RWPE2 (cell line): ENCODE data around the gene CREG2.

Experiments used
- ATAC-seq: fragments of 200-7000 bp; cut with Tn5 transposase; 3 replicates; pipeline ENCODE4 v1.9.1; 2021; ENCODE audit warnings: low read depth
- DNase-seq: peaks from one replicate; pipeline ENCODE4 v3.0.0-alpha.2; 2020; ENCODE audit warnings: low spot score
- H3K27ac ChIP-seq: fragments of 450-650 bp; 2 replicates; pipeline ENCODE4 v1.5.1; 2017; ENCODE audit warnings: mild to moderate bottlenecking; ENCODE audit not compliant: poor library complexity, severe bottlenecking
- H3K27me3 ChIP-seq: fragments of 250-450 bp; sonication (Bioruptor Pico); 2 replicates; pipeline ENCODE4 v1.5.1; 2021; ENCODE audit warnings: mild to moderate bottlenecking, moderate library complexity; ENCODE audit not compliant: insufficient read depth, poor library complexity, severe bottlenecking
- H3K36me3 ChIP-seq: fragments of 250-450 bp; sonication (Bioruptor Pico); 2 replicates; pipeline ENCODE4 v1.5.1; 2020; ENCODE audit warnings: low read depth, mild to moderate bottlenecking, moderate library complexity
- H3K4me1 ChIP-seq: fragments of 250-450 bp; sonication (Bioruptor Pico); 2 replicates; pipeline ENCODE4 v1.5.1; 2021; ENCODE audit warnings: mild to moderate bottlenecking, moderate library complexity; ENCODE audit not compliant: insufficient read depth, poor library complexity, severe bottlenecking
- H3K4me3 ChIP-seq: fragments of 250-450 bp; sonication (Bioruptor Pico); 2 replicates; pipeline ENCODE4 v1.5.1; 2021; ENCODE audit warnings: mild to moderate bottlenecking, moderate library complexity; ENCODE audit not compliant: severe bottlenecking
- H3K9me3 ChIP-seq: fragments of 250-450 bp; sonication (Bioruptor Pico); 2 replicates; pipeline ENCODE4 v1.5.1; 2021; ENCODE audit warnings: mild to moderate bottlenecking, moderate library complexity; ENCODE audit not compliant: severe bottlenecking
- TF ChIP-seq, protein P1 (sequence below): fragments of 450-650 bp; IDR thresholded peaks from one replicate; pipeline ENCODE4 v1.5.1; 2017; ENCODE audit warnings: mild to moderate bottlenecking, moderate library complexity; ENCODE audit not compliant: poor library complexity, severe bottlenecking

Gene CREG2

DNA sequence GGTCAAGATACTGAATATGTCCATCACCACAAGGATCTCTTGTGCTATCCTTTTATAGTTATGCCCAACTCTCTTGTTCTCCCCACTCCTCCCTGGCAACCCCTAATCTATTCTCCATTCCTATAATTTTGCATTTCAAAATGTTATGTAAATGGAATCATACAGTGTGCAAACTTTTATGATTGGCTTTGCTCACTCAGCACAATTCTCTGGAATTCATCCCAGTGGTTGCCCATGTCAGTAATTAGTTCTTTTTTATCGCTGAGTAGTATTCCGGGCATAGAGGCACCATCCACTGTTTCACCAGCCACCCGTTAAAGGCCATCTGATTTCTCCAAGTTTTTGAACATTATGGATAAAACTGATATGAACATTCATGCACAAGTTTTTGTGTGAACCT lies 40.4 kb downstream of the CREG2 start:
- H3K4me3 ChIP-seq = no peak overlapping the region
- TF ChIP-seq, protein P1, sequence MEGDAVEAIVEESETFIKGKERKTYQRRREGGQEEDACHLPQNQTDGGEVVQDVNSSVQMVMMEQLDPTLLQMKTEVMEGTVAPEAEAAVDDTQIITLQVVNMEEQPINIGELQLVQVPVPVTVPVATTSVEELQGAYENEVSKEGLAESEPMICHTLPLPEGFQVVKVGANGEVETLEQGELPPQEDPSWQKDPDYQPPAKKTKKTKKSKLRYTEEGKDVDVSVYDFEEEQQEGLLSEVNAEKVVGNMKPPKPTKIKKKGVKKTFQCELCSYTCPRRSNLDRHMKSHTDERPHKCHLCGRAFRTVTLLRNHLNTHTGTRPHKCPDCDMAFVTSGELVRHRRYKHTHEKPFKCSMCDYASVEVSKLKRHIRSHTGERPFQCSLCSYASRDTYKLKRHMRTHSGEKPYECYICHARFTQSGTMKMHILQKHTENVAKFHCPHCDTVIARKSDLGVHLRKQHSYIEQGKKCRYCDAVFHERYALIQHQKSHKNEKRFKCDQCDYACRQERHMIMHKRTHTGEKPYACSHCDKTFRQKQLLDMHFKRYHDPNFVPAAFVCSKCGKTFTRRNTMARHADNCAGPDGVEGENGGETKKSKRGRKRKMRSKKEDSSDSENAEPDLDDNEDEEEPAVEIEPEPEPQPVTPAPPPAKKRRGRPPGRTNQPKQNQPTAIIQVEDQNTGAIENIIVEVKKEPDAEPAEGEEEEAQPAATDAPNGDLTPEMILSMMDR = no peak
- DNase-seq (no peak), ATAC-seq (no peak)
- H3K4me1 ChIP-seq = no peaks in the 10 kb centered on the region
- H3K27ac ChIP-seq = no peak overlapping the region
- no peaks in the 10 kb centered on the region for H3K27me3 ChIP-seq
- no peaks in the 10 kb centered on the region for H3K9me3 ChIP-seq
- no peaks in the 10 kb centered on the region for H3K36me3 ChIP-seq

DNA sequence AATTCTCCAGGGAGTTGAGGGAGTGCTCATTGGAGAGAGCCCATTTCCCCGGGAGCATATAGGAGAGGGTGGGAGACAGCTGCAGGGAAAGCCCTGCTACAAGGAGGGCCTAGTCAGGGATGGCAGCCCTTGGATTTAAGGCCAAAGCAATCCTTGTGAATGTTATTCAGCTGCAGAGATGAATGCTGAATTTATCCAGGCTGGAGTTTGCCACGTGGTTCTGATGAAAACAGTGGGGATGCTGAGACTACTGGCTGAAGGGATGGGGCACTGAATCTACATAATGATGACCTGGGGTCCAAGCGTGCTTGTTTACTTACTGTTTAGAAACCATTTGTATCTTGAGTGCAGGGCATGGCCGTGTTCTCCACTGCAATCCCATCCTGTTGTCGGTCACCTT lies 43.2 kb downstream of the CREG2 start:
- TF ChIP-seq, protein P1 = no peak
- Histone ChIP-seq H3K27ac (no peak overlapping the region), H3K4me3 (no peak overlapping the region), H3K4me1 (no peaks in the 10 kb centered on the region), H3K36me3 (no peaks in the 10 kb centered on the region), H3K27me3 (no peaks in the 10 kb centered on the region), H3K9me3 (no peaks in the 10 kb centered on the region)
- DNase-seq (no peak), ATAC-seq (no peak)

DNA sequence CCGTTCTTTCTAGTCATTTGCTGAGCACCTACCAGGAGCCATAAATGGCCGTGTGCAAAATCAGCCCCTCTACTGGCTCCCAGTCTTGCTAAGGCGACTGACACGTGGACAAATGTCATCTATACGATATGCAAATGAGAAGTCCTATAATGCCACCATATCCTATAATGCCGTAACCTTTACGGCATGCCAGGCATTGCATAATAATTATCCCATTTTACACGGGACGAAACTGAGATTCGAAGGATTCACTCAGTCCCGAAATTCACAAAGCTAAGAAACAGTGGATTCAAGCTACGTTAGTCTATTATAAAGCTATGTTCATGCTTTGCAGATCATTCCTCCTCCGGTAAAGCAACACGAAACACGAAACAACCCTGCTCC lies 44.7 kb downstream of the CREG2 start:
- DNase-seq (no peak), ATAC-seq (no peak)
- Histone ChIP-seq H3K27ac (no peak overlapping the region), H3K27me3 (no peaks in the 10 kb centered on the region), H3K4me1 (peaks cover 7% of the 10 kb centered on the region), H3K4me3 (no peak overlapping the region), H3K36me3 (no peaks in the 10 kb centered on the region), H3K9me3 (no peaks in the 10 kb centered on the region)
- TF ChIP-seq, protein P1 = no peak

DNA sequence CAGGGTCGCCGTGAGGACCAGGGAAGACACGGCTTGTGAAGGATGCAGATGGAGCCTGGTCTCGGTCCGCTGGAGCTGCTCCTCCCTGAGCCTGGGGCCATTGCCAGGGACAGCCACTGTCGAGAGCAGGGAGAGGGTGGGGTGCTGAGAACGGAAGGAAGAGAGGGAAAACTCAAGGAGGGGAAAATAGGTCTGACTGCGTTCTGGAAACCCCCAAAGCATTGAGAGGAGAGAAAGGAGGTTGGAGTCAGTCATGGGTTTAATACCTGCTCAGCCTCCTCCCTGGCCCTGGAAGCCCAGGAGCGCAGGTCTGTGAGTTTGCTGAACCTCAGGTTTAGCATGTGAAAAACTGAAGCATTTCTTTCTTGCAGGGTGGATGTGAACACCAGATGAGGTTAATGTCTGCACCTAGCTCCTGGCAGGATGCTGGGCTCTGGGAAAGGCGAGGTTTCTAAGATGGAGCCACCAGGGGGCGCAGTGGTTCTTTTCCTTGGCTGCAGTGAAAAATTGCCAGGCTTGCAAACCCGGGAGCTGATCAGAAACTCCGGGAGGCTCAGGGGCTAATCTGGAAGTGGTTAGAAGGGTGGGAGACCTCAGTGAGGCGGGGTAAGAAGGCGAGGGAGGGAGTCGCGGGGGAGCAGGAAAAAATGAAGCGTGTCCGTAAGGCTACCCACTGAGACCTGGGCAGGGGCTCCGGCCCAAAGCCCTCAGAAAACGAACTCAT lies 45.2 kb downstream of the CREG2 start:
- Histone ChIP-seq H3K27me3 (no peaks in the 10 kb centered on the region), H3K9me3 (no peaks in the 10 kb centered on the region), H3K27ac (no peak overlapping the region), H3K4me1 (peaks cover 8% of the 10 kb centered on the region), H3K4me3 (no peak overlapping the region), H3K36me3 (no peaks in the 10 kb centered on the region)
- TF ChIP-seq, protein P1 = peak; percentile 88
- ATAC-seq = peak; percentile 64
- no peak for DNase-seq

DNA sequence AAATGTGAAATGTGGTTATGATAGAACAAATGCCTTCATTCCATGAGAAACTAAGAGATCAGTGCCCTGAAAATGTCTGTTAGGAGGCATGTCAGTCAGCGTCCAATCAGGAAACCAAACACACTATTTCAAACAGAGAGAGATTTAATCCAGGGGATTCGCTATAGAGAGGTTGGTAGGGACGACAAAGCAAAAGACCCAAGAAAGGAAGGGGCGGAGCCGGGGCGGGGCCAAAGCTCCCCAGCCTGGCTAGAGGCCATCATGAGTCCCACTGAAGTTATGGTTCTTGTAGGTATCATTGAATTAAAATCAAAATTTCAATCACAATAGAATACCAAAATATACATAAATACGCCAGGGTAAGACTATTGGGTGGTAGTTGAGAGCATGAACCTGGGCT lies 45.9 kb downstream of the CREG2 start:
- DNase-seq (no peak), ATAC-seq (no peak)
- no peaks in the 10 kb centered on the region for H3K36me3 ChIP-seq
- H3K4me1 ChIP-seq = peaks cover 8% of the 10 kb centered on the region
- H3K4me3 ChIP-seq = no peak overlapping the region
- TF ChIP-seq, protein P1 = no peak
- H3K27me3 ChIP-seq = no peaks in the 10 kb centered on the region
- H3K27ac ChIP-seq = no peak overlapping the region
- no peaks in the 10 kb centered on the region for H3K9me3 ChIP-seq
